ENCODE data around the gene NCOA3. TPM values are rescaled to one million over a fixed set of nuclear protein-coding genes. Genes with fewer than 3 reads are reported as not detected.
"Not testable (repeated sequence)": the region's sequence is repeated elsewhere in the genome, so short reads cannot be mapped to it uniquely, and the experiment has no call there.

NCOA3 gene
- total RNA-seq, 1 experiment from 2014 or later: 68.6 TPM

DNA sequence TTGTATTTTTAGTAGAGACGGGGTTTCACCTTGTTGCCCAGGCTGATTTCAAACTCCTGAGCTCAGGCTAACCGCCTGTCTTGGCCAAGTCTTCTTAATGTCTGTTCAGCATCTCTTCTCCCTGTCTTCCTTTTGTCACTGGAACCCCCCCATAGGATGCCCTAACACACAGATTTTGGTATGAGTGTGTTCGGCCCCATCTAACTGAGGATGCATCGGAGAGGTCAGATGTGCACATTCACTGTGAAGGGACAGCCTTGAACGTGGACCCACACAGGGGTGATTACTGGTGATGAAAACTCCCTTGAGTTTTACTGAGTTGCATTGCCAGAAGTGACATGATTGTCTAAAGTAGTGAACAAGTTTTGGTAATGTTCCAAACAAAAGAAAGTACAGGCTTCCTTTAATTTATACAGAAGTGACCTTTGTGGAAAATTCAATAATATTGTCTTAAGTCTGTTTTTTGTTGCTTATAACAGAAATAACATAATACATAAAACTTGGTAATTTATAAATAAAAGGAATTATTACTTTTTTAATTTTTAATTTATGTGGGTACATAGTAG, 40.5 kb upstream of the NCOA3 start:
- H3K4me1 Mint-ChIP-seq (ENCODE audit: insufficient read depth, unreplicated experiment): peaks cover 34% of the 10 kb centered on the region
- no peak for DNase-seq (ENCODE audit: unreplicated experiment)
- intact Hi-C loops (cut with micrococcal nuclease): loop anchor here (5.0 kb wide), 1 partner anchor 41 kb away; the partner anchor contains the start of gene NCOA3
- H3K27me3 Mint-ChIP-seq (ENCODE audit: insufficient read depth, unreplicated experiment): no peaks in the 10 kb centered on the region
- no peak overlapping the region for H3K4me3 Mint-ChIP-seq (ENCODE audit: unreplicated experiment)
- ChIA-PET POLR2A (interaction anchor here (0.6 to 1.1 kb wide), 3 partner anchors 27 to 41 kb away, joined by 3 read pairs; no protein-coding TSS in a partner anchor), CTCF (interaction anchor here (4.5 kb wide), 1 partner anchor 77 kb away, joined by 23 read pairs; no protein-coding TSS in a partner anchor)
- TF ChIP-seq, protein P1, sequence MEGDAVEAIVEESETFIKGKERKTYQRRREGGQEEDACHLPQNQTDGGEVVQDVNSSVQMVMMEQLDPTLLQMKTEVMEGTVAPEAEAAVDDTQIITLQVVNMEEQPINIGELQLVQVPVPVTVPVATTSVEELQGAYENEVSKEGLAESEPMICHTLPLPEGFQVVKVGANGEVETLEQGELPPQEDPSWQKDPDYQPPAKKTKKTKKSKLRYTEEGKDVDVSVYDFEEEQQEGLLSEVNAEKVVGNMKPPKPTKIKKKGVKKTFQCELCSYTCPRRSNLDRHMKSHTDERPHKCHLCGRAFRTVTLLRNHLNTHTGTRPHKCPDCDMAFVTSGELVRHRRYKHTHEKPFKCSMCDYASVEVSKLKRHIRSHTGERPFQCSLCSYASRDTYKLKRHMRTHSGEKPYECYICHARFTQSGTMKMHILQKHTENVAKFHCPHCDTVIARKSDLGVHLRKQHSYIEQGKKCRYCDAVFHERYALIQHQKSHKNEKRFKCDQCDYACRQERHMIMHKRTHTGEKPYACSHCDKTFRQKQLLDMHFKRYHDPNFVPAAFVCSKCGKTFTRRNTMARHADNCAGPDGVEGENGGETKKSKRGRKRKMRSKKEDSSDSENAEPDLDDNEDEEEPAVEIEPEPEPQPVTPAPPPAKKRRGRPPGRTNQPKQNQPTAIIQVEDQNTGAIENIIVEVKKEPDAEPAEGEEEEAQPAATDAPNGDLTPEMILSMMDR (IDR thresholded peaks at IDR 0.05; ENCODE audit: unreplicated experiment): no peak
- H3K27ac Mint-ChIP-seq (ENCODE audit: low read depth, unreplicated experiment): no peak overlapping the region
- H3K36me3 Mint-ChIP-seq (ENCODE audit: insufficient read depth, unreplicated experiment): no peaks in the 10 kb centered on the region
- no peaks in the 10 kb centered on the region for H3K9me3 Mint-ChIP-seq (ENCODE audit: unreplicated experiment)
- BruUV-seq (replicated peaks): no TSS peak

- CTCF ChIA-PET: interaction anchor here (0.7 to 4.5 kb wide), 4 partner anchors 78 to 198 kb away, joined by 3 to 23 read pairs (median 4); no protein-coding TSS in a partner anchor
- H3K27me3 Mint-ChIP-seq (ENCODE audit: insufficient read depth, unreplicated experiment); H3K36me3 Mint-ChIP-seq (ENCODE audit: insufficient read depth, unreplicated experiment); BruUV-seq (replicated peaks); DNase-seq (ENCODE audit: unreplicated experiment); H3K4me3 Mint-ChIP-seq (ENCODE audit: unreplicated experiment); H3K9me3 Mint-ChIP-seq (ENCODE audit: unreplicated experiment): not testable (repeated sequence)
- peaks cover 34% of the 10 kb centered on the region for H3K4me1 Mint-ChIP-seq (ENCODE audit: insufficient read depth, unreplicated experiment)
- peak overlapping the region; percentile 75 for H3K27ac Mint-ChIP-seq (ENCODE audit: low read depth, unreplicated experiment)
- POLR2A ChIA-PET: interaction anchor here (3.7 to 4.8 kb wide), 3 partner anchors 7 to 40 kb away, joined by 64 to 70 read pairs (median 68); partner anchors contain the start of gene NCOA3
- intact Hi-C loops (cut with micrococcal nuclease): loop anchor here (5.0 kb wide), 1 partner anchor 40 kb away; the partner anchor contains the start of gene NCOA3
Observed at GRCh38 chr20:47461906-47462305, 39.8 kb upstream of the NCOA3 start.

GRCh38 chr20:47464380-47465101, 37.1 kb upstream of the NCOA3 start:
- DNase-seq (ENCODE audit: unreplicated experiment): peak; percentile 99
- H3K27me3 Mint-ChIP-seq (ENCODE audit: insufficient read depth, unreplicated experiment): no peaks in the 10 kb centered on the region
- no peaks in the 10 kb centered on the region for H3K36me3 Mint-ChIP-seq (ENCODE audit: insufficient read depth, unreplicated experiment)
- peak overlapping the region; percentile 51 for H3K4me3 Mint-ChIP-seq (ENCODE audit: unreplicated experiment)
- intact Hi-C loops (cut with micrococcal nuclease): loop anchor here (1.0 to 5.0 kb wide), 9 partner anchors 11 to 268 kb away; partner anchors contain the start of gene NCOA3
- TF ChIP-seq, protein P1 (IDR thresholded peaks at IDR 0.05; ENCODE audit: unreplicated experiment): no peak
- TSS peak; percentile 82 for BruUV-seq (replicated peaks)
- peaks cover 38% of the 10 kb centered on the region for H3K4me1 Mint-ChIP-seq (ENCODE audit: insufficient read depth, unreplicated experiment)
- CTCF ChIA-PET: interaction anchor here (0.6 to 4.5 kb wide), 6 partner anchors 10 to 191 kb away, joined by 3 to 23 read pairs (median 4); no protein-coding TSS in a partner anchor
- H3K9me3 Mint-ChIP-seq (ENCODE audit: unreplicated experiment): no peaks in the 10 kb centered on the region
- POLR2A ChIA-PET: interaction anchor here (0.6 to 6.4 kb wide), 23 partner anchors 10 to 419 kb away, joined by 3 to 70 read pairs (median 5); partner anchors contain the start of genes NCOA3 and ZMYND8
- peak overlapping the region; percentile 72 for H3K27ac Mint-ChIP-seq (ENCODE audit: low read depth, unreplicated experiment)

- Mint-ChIP-seq H3K27ac (ENCODE audit: low read depth, unreplicated experiment) (peak overlapping the region; percentile 72), H3K4me1 (ENCODE audit: insufficient read depth, unreplicated experiment) (peaks cover 31% of the 10 kb centered on the region), H3K9me3 (ENCODE audit: unreplicated experiment) (no peaks in the 10 kb centered on the region), H3K4me3 (ENCODE audit: unreplicated experiment) (peak overlapping the region; percentile 51), H3K36me3 (ENCODE audit: insufficient read depth, unreplicated experiment) (no peaks in the 10 kb centered on the region), H3K27me3 (ENCODE audit: insufficient read depth, unreplicated experiment) (no peaks in the 10 kb centered on the region)
- TF ChIP-seq, protein P1 (IDR thresholded peaks at IDR 0.05; ENCODE audit: unreplicated experiment): no peak
- intact Hi-C loops (cut with micrococcal nuclease): loop anchor here (2.0 kb wide), 2 partner anchors 147 to 155 kb away; no protein-coding TSS in a partner anchor
- ChIA-PET CTCF (interaction anchor here (0.6 kb wide), 3 partner anchors 149 to 233 kb away, joined by 3 to 5 read pairs (median 3); no protein-coding TSS in a partner anchor), POLR2A (interaction anchor here (1.1 to 6.4 kb wide), 8 partner anchors 11 to 107 kb away, joined by 3 to 70 read pairs (median 41); partner anchors contain the start of gene NCOA3)
- no TSS peak for BruUV-seq (replicated peaks)
- DNase-seq (ENCODE audit: unreplicated experiment): no peak
Observed at GRCh38 chr20:47465335-47466090, 36.2 kb upstream of the NCOA3 start.

Data from MCF 10A (cell line).